Fibroblast of lung (primary cell): ENCODE results near the gene SPATA20. TPM values are rescaled to one million over a fixed set of nuclear protein-coding genes. Genes with fewer than 3 reads are reported as not detected.

ENCODE experiments used
- DNase-seq, 2 donors: peaks; one replicate each; pipeline versions ENCODE4 v3.0.0 to v3.0.0-alpha.2; 2010; ENCODE audit warnings: low read depth in 2 of 2
- H2AFZ ChIP-seq: 2 replicates; pipeline ENCODE4 v1.5.1; 2012; ENCODE audit warnings: low read length, control low read depth, inconsistent platforms
- H3K27ac ChIP-seq: 2 replicates; pipeline ENCODE4 v1.5.1; 2011; ENCODE audit warnings: low read length, control low read depth; ENCODE audit not compliant: insufficient read depth
- H3K27me3 ChIP-seq: 2 replicates; pipeline ENCODE4 v1.5.1; 2011; ENCODE audit warnings: mild to moderate bottlenecking, low read length; ENCODE audit not compliant: control insufficient read depth, insufficient read depth
- H3K36me3 ChIP-seq: 2 replicates; pipeline ENCODE4 v1.5.1; 2011; ENCODE audit warnings: low read length; ENCODE audit not compliant: control insufficient read depth, insufficient read depth
- H3K4me1 ChIP-seq: 2 replicates; pipeline ENCODE4 v1.5.1; 2011; ENCODE audit warnings: low read length; ENCODE audit not compliant: control insufficient read depth, insufficient read depth; ENCODE audit errors: extremely low read depth
- H3K4me2 ChIP-seq: 2 replicates; pipeline ENCODE4 v1.5.1; 2011; ENCODE audit warnings: low read length, control low read depth; ENCODE audit not compliant: insufficient read depth; ENCODE audit errors: extremely low read depth
- H3K4me3 ChIP-seq, 4 experiments: fragments of 200-600 bp in 1 of 4; sonication (generic) in 1 of 4; replicated peaks in 1 of 4; 2 replicates each; pipeline ENCODE4 v1.5.1; 2011 to 2016; ENCODE audit warnings: low read length in 4 of 4, low read depth in 3 of 4, mild to moderate bottlenecking in 3 of 4, control low read depth in 2 of 4, inconsistent platforms in 1 of 4, mixed read lengths in 1 of 4; ENCODE audit not compliant: insufficient read depth in 1 of 4; ENCODE audit errors: control extremely low read depth in 1 of 4
- H3K79me2 ChIP-seq: 2 replicates; pipeline ENCODE4 v1.5.1; 2012; ENCODE audit warnings: mild to moderate bottlenecking, low read length, inconsistent platforms; ENCODE audit not compliant: control insufficient read depth, insufficient read depth
- H3K9ac ChIP-seq: 2 replicates; pipeline ENCODE4 v1.5.1; 2011; ENCODE audit warnings: mild to moderate bottlenecking, low read length, control low read depth; ENCODE audit not compliant: insufficient read depth
- H3K9me3 ChIP-seq: 2 replicates; pipeline ENCODE4 v1.5.1; 2012; ENCODE audit warnings: low read depth, low read length; ENCODE audit not compliant: control insufficient read depth, insufficient read depth
- H4K20me1 ChIP-seq: 2 replicates; pipeline ENCODE4 v1.5.1; 2011; ENCODE audit warnings: low read length; ENCODE audit not compliant: control insufficient read depth, insufficient read depth; ENCODE audit errors: extremely low read depth
- EZH2 ChIP-seq: IDR thresholded peaks from 2 replicates; pipeline ENCODE4 v1.5.1; 2012; ENCODE audit warnings: low read length, control low read depth, mild to moderate bottlenecking; ENCODE audit errors: missing control alignments
- polyA plus RNA-seq, 2 donors: library from polyadenylated mRNA; depleted of rRNA in 1 of 2; stranded (reverse) in 1 of 2; unstranded in 1 of 2; fragments of >200 nt; gene quantifications; 2 replicates each; pipeline ENCODE4 v1.2.1, GENCODE V29; 2011 to 2012; ENCODE audit warnings: missing spikeins in 1 of 2
- total RNA-seq: library from RNA; depleted of rRNA; stranded (reverse); fragments of >200 nt; gene quantifications from 2 replicates; pipeline ENCODE4 v1.2.1, GENCODE V29; 2014
- TF ChIP-seq, protein P1 (sequence below), 2 donors: IDR thresholded peaks in 1 of 2; conservative IDR thresholded peaks in 1 of 2; 1 replicate in 1 of 2; 2 replicates in 1 of 2; pipeline ENCODE4 v1.5.1; 2011 to 2012; ENCODE audit warnings: low read length in 2 of 2, control low read depth in 1 of 2, inconsistent platforms in 1 of 2, low read depth in 1 of 2, mild to moderate bottlenecking in 1 of 2

Gene SPATA20
- total and polyA plus RNA-seq, 2 donors (not counting 1 experiment from before 2014, with no cell fraction given), result 21.6 to 119 TPM

DNA sequence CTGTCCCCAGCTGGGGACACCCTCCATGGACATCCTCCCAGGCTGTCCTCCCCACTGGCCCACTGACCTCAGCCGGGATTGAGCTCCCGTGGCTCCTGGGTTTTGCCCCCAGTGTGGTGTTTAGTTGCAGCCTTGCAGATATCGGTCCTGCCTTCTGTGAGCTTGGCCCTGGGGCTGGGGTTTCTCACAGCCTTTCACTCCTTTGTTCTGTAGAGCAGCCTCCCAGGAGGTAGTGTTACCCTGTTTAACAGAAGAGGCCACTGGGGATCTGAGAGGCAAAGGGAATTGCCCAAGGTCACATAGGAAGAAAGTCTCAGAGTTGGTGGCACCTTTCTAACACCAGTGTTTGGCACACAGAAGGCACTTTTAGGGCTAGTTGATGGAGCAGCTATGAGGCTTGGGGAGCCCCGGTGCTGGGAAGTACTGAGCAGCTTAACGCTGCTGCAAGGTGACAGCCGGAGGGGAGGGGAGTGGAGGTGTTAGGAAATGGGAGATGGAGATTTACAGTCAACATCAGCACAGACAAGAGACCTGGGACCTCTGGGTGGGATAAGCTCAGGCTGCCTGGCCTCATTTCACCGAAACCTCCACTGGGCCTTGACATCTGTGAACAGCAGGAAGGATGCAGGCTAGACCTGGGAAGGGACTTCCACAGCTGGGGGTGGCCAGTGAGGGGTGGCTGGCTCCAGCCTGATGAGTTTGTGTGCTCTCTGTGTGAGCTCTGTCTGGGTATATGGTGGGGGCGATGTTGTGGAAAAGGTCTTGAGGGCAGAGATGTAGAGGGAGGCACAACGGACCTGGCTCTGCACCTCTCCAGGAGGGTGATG lies 39.7 kb downstream of the SPATA20 start:
- Histone ChIP-seq H3K9ac (no peak overlapping the region), H2AFZ (no peak overlapping the region), H4K20me1 (no peaks in the 10 kb centered on the region), H3K36me3 (no peaks in the 10 kb centered on the region), H3K4me3 (no peak overlapping the region), H3K27ac (no peak overlapping the region), H3K4me2 (no peak overlapping the region), H3K27me3 (peaks cover 4% of the 10 kb centered on the region), H3K79me2 (no peaks in the 10 kb centered on the region), H3K9me3 (no peaks in the 10 kb centered on the region), H3K4me1 (peaks cover 2% of the 10 kb centered on the region)
- DNase-seq, result no peak
- no peak for TF ChIP-seq EZH2
- TF ChIP-seq, protein P1, sequence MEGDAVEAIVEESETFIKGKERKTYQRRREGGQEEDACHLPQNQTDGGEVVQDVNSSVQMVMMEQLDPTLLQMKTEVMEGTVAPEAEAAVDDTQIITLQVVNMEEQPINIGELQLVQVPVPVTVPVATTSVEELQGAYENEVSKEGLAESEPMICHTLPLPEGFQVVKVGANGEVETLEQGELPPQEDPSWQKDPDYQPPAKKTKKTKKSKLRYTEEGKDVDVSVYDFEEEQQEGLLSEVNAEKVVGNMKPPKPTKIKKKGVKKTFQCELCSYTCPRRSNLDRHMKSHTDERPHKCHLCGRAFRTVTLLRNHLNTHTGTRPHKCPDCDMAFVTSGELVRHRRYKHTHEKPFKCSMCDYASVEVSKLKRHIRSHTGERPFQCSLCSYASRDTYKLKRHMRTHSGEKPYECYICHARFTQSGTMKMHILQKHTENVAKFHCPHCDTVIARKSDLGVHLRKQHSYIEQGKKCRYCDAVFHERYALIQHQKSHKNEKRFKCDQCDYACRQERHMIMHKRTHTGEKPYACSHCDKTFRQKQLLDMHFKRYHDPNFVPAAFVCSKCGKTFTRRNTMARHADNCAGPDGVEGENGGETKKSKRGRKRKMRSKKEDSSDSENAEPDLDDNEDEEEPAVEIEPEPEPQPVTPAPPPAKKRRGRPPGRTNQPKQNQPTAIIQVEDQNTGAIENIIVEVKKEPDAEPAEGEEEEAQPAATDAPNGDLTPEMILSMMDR (conservative IDR thresholded peaks at IDR 0.05 in 1 of 2, IDR thresholded peaks at IDR 0.05 in 1 of 2; ENCODE audit: low read depth in 1 of 2, low read length in 2 of 2), result no peak

DNA sequence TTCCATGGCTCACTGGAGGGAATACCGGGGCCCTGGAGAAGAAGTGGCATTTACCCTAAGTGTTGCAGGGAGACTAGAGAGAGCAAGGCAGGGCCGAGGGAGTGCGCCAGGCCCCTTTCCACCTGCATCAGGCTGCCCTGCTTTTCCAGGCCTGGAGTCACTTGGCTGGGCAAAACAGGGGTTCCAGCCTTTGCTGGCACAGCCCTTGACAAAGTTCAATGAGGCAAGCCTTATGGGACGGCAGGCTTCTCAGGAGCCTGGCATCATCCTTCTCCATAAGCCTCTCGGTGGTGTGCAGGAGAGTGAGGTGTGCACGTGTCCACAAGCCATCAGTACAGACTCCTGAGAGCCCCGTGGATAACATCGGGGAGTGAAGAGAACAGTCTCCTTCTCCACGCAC lies 40.6 kb downstream of the SPATA20 start:
- Histone ChIP-seq H3K9ac (no peak overlapping the region), H3K4me1 (peaks cover 2% of the 10 kb centered on the region), H3K4me2 (no peak overlapping the region), H3K4me3 (no peak overlapping the region), H2AFZ (no peak overlapping the region), H3K79me2 (no peaks in the 10 kb centered on the region), H3K36me3 (no peaks in the 10 kb centered on the region), H4K20me1 (no peaks in the 10 kb centered on the region), H3K9me3 (no peaks in the 10 kb centered on the region), H3K27ac (no peak overlapping the region), H3K27me3 (peaks cover 2% of the 10 kb centered on the region)
- TF ChIP-seq EZH2, result no peak
- TF ChIP-seq, protein P1 (conservative IDR thresholded peaks at IDR 0.05 in 1 of 2, IDR thresholded peaks at IDR 0.05 in 1 of 2; ENCODE audit: low read depth in 1 of 2, low read length in 2 of 2), result no peak
- no peak for DNase-seq

DNA sequence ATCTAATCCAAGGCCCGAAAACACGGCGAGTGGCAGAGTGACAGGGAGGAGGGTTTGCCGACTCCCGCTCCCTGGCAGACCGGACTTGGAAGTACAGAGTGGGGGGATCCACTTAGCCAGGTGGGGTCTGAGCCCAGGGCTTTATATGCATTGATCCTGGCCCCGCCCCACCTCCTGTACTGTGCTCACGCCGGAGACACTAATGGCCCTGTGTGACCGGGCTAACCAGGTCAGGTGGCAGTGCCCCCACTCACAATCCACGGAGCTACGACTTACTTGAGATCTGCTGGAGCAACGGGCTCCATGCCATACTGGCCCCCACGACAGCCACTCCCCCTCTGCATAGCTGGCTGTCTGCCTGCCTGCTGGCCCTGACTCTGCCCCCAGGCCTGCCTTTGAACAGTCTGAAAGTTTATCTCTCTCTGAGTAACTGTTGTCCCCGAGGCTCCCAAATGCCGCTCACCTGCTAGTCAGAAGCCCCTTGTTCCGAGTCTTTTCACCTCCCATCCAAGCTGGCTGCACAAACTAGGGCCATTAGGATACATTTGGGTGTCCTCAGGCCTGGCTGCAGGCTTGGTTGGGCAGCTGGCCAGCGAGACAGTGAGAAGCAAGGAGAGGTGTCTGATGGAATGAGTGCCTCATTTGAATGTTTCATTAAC lies 41.5 kb downstream of the SPATA20 start:
- Histone ChIP-seq H3K4me3 (no peak overlapping the region), H3K9me3 (no peaks in the 10 kb centered on the region), H3K4me2 (no peak overlapping the region), H3K36me3 (no peaks in the 10 kb centered on the region), H3K9ac (no peak overlapping the region), H3K27ac (no peak overlapping the region), H4K20me1 (no peaks in the 10 kb centered on the region), H3K4me1 (peaks cover 2% of the 10 kb centered on the region), H2AFZ (no peak overlapping the region), H3K79me2 (no peaks in the 10 kb centered on the region), H3K27me3 (no peaks in the 10 kb centered on the region)
- TF ChIP-seq, protein P1 (conservative IDR thresholded peaks at IDR 0.05 in 1 of 2, IDR thresholded peaks at IDR 0.05 in 1 of 2; ENCODE audit: low read depth in 1 of 2, low read length in 2 of 2), result no peak
- TF ChIP-seq EZH2, result no peak
- no peak for DNase-seq
